GM18868 (cell line): ENCODE data around the gene ZFAND3.

ENCODE experiments used
- ATAC-seq: cut with Tn5 transposase; IDR thresholded peaks from one replicate; pipeline ENCODE4 v1.9.1; 2021; ENCODE audit warnings: mild to moderate bottlenecking, moderate library complexity; ENCODE audit not compliant: unreplicated experiment

Gene ZFAND3

DNA sequence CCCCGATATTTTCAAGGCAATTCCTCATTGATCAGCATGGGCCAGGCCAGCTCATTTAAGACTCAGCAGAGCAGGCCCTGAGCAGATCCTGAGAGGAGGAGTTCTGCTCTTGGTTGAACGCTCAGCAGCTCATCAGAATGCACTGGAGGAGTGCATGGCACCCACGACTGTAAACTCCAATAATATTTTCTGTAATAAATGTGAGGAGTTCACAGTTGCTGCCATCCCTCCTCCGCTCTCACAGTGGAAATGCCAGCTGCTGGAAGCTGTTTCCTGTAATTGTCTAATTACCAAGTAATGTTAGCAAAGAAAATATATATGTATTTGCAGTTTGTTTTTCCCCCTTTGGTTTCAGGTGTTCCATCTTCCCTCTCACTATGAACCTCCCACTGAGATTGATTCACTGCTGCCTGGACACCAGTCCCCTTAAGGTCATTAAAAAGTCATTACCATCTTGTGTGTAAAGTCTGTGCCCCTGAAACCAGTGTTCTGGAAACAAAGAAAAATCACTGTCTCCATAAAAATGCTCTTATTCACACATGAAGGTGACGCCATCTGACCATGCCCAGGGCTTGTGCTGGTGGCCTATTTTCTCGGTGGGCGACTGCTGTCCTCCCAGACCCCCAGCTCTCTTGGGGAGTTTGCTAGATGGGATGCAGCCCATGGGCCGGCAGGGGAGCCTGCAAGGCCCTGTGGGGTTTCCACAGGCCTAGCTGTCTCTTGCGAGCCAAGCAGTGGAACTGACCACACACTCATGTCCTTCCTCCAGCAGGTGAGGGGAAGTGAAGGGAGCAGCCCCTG, 374.2 kb downstream of the ZFAND3 start:
- ATAC-seq: no peak

DNA sequence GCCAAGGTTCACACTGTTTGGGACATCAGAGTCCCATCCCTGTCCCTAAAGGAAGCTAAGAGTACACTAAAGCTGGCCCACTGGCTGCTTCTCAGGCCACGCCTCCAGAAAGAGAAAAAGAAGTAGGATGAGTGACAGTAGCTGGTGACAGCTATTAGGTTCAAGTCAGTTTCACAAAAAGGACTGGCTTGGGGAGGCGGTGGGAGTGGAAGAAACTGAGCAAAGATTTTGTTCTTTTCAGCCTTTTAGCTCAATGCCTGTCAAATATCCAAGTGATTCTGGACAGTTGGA, 374.7 kb downstream of the ZFAND3 start:
- no peak for ATAC-seq

DNA sequence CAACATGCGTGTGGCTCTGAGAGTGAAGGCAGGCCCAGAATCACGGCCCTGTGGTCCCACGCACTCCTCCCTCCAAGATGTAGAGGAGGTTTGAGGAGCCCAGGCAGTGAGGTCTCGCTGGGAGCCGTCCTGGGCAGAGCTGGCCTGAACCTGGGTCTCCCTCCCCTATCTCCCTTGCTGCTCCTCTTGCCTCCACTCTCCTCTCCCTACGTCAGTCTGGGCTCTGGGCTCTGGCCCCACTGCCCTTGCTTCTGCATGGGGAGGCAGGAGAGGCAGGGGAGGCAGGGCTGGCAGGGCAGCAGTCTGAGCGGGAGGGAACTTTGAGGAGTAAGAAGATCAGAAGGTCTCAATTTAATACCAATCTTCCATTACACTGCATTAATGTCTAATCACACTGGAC, 375.1 kb downstream of the ZFAND3 start:
- no peak for ATAC-seq

DNA sequence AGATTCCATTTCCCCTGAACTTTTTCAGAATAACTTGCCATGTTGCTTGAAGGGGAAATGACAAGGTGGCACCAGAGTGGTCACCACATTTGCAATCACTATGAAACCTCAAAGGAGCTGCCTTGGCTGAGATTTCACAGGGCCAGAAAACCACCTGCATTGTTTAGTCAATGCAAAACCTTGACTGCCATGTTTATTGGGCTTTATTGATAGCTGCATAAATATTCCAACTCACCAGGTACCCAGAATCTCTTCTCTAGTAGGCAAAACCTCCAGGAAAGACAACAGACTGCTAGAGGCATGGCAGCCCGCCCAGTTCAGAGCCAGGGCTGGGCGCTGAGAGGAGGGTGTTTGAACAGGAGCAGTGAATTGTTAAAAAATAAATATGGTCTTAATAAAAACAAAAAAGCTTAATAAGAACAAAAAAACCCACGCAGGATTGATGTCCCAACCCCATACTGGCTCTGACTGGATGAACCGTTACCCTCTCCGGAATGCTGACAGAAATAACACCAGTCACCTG, 375.6 kb downstream of the ZFAND3 start:
- no peak for ATAC-seq

DNA sequence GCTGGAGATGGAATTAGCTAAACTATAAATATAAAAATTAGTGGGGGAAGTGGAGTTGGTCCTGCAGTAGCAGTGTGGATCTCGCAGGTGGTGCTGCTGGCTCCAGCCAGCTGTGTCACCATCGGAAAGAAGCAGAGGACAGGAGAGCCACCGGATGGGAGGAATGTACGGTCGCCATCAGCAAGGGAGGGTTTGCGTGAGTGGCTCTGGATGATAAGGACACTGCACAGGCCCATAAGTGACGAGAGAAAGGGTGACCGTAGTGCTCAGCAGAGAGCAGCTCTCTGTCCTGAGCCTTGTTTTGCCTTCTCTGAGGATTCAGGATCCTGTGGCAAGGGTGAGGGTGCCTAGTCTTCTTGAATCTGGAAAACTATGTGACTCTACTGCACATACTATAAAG, 378.7 kb downstream of the ZFAND3 start:
- no peak for ATAC-seq
